HG03520 (cell line): Measurements from ENCODE around the gene DNAH7.
"Not testable (repeated sequence)": the region's sequence is repeated elsewhere in the genome, so short reads cannot be mapped to it uniquely, and the experiment has no call there.

ENCODE experiments used
- ATAC-seq: cut with Tn5 transposase; IDR thresholded peaks from one replicate; pipeline ENCODE4 v1.9.1; 2021; ENCODE audit warnings: mild to moderate bottlenecking, moderate library complexity; ENCODE audit not compliant: unreplicated experiment

DNAH7 gene

GRCh38 chr2:196068271-196069209 is at the start of gene DNAH7:
TSS of gene DNAH7 (minus strand) at chr2:196068837. CDS start at chr2:196068711, 126 bp downstream.
- peak; percentile 98 for ATAC-seq

- ATAC-seq, result no peak
Measured at GRCh38 chr2:196117214-196117705, 48.6 kb upstream of the DNAH7 start.

DNA sequence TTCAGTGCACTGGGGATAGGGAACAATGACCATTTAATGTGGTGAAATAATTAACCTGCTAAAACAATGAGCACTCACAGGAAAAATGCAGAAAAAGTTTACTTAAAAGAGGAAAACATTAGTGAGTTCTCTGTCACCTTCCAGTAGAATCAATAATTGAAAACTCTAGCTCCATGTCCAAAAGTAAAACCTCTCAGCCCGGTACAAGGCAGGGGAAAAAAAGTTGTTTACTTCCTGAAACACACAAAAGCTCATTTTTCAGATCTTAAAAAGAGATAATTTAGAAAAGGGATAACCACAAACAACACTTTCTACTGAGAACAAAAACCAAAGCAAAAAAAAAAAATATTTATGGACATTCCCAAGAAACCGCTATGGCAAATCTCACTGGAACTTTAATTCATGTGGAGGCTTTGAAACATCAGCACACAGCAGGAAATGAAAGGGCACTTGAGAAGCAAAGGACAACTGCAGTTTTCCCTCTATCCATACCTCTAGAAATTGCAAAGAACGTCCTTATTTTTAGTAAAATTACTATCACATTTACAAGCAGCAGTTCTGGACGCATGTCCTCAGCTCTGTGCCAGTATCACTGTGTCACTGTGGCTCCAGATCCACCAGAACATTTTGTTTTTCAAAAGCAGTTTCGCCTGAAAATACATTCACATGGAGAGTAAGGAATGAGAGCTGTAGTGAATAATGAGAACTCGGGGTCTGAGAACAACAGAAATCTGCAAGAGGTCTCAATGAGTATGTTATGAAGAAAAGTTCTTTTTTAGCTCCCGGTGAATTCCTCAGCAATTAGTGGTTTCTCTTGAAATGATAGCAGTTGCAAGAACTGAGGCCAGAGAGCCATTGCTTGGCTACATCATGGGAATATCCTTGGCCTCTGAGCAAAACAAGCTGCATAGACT is 44.7 kb upstream of the DNAH7 start:
- no peak for ATAC-seq

DNA sequence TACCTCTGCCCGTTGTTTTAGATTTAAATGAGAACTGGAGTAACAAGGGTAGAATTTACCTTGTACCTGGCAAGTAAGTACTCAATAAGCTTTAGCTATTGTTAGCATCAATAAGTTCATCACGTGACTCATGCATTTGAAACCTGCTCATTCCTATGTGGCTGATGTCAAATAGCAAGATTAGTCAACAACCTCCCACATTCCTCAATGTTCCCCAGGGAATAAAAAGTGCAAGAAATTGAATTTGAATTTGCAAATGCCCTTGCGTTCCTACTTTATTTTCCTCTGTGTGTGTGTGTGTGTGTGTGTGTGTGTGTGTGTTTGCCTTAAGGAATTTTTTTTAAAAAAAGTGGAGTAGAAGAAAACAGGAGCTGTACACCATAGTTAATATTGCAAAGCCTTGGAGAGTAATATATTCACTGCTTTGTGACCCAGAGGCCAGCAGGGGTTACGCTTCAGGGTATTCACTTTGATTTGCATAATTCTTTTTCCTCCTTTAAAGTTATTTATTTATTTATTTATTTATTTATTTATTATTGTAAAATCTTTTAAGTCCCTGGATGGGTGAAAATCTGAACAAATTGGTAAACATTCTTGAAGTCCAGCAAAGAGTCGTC is 43.9 kb upstream of the DNAH7 start:
- no peak for ATAC-seq

DNA sequence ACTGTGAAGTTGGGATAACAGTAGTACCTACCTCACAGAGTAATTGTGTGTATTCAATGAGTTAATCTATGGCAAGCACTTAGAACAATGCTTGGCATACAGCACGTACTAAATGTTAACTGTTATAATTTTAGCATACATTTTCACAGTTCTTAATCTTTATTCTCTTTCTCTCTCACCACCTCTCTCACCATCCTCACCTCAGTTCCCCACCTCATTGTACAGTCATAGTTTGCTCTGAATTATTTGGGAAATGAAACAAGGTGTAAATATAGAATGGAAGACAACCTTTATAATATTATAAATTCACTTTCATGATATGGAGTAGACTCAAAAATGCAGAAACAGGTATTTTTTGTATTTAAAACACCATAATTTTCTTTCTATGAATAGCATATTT is 40.0 kb upstream of the DNAH7 start:
- no peak for ATAC-seq

GRCh38 chr2:196105951-196106350 is 37.3 kb upstream of the DNAH7 start:
- no peak for ATAC-seq

- no peak for ATAC-seq
Measured at GRCh38 chr2:196104066-196104465, 35.4 kb upstream of the DNAH7 start.

GRCh38 chr2:196103626-196104025 is 35.0 kb upstream of the DNAH7 start:
- ATAC-seq, result no peak

GRCh38 chr2:196101325-196101991 is 32.8 kb upstream of the DNAH7 start:
- ATAC-seq, result peak; percentile 98

DNA sequence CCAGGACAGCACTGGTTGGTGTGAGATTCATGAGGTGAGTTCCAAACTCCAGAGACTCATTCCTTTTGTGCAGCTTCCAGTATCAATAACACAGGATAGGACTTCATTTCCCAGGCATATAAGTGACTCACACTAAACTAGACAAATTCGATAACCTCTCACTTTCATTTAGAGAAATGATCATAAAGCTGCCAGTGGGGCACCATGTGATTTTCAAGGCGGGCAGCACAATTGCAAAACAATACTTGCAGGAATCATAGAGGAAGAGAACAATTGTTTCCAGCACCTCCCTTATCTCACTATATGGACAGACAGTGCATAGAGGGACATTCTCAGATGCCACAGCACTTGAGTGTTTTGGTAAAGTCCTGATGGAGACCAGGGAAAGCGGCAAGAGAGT is 31.3 kb upstream of the DNAH7 start:
- ATAC-seq, result no peak

- ATAC-seq, result no peak
Measured at GRCh38 chr2:196097864-196098660, 29.4 kb upstream of the DNAH7 start.

DNA sequence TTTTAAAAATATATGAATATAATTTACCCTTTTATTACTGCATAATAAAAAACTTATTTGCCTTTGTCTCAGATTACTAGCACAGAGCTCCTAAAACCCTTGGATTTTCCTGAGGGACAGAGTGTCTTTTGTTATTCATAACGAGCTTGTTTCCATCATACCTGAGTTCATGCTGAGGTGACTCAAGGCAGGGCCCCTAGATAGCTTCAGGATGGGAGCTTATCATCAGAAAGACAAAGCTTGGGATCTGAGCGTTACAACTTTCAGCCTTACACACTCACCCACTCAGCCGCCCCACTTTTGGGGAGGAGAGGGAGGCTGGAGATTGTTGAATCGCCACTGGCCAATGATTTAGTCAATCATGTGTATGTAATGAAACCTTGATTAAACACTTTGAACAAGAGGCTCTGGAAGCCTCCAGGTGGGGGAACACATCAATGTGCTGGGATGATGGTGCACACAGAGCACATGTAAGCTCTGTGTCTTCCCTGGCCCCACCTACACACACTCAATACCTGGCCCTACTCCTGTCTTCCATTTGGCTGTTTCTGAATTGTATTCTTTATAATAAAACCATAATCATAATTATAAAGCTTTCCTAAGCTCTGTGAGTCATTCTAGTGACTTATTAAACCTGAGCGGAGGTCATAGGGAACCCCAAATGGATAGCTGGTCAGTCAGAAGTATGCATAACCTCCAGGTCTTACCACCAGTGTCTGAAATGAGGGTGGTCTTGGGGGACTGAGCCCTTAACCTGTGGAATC is 28.5 kb upstream of the DNAH7 start:
- no peak for ATAC-seq

DNA sequence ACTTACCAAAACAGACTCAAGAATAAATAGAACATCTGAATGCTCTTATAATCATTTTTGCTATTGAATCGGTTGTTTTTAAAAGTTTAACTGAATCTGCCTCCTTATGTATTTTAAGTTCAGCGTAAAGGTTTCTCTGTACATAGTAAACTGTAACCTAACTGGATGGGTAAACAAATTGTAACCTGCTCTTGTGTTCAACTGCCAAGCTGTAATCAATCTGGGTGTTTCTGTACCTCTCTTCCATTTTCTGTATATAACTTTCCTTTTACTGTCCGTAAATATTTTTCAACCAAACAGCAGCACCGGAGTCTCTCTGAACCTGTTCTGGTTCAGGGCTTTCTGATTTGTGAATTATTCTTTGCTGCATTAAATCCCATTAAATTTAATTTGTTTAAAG is 27.6 kb upstream of the DNAH7 start:
- no peak for ATAC-seq

DNA sequence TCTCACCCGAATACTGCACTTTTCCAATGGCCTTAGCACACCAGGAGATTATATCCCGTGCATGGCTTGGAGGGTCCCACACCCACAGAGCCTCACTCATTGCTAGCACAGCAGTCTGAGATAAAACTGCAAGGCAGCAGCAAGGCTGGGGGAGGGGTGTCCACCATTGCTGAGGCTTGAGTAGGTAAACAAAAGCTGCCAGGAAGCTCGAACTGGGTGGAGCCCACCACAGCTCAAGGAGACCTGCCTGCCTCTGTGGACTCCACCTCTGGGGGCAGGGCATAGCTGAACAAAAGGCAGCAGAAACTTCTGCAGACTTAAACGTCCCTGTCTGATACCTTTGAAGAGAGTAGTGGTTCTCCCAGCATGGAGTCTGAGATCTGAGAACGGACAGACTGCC is 20.8 kb upstream of the DNAH7 start:
- not testable (repeated sequence) for ATAC-seq

GRCh38 chr2:196088203-196088602 is 19.6 kb upstream of the DNAH7 start:
- no peak for ATAC-seq

- ATAC-seq, result no peak
Measured at GRCh38 chr2:196086517-196087368, 18.1 kb upstream of the DNAH7 start.

GRCh38 chr2:196083601-196084000 is 15.0 kb upstream of the DNAH7 start:
- no peak for ATAC-seq

GRCh38 chr2:196080526-196080925 is 11.9 kb upstream of the DNAH7 start:
- ATAC-seq, result peak; percentile 45
